PC-3 (cell line): ENCODE results near the gene CRABP1. TPM values are rescaled to one million over a fixed set of nuclear protein-coding genes. Genes with fewer than 3 reads are reported as not detected.

Source experiments
- ATAC-seq: fragments of 200-7000 bp; cut with Tn5 transposase; 2 replicates; pipeline ENCODE4 v1.9.1; 2020; ENCODE audit warnings: mild to moderate bottlenecking, moderate library complexity
- BruUV-seq: library from RNA; stranded (reverse); fragments of 400-500 nt; replicated peaks from 2 replicates; lab custom pipeline; 2021; lab: Mats Ljungman, UMichigan
- CTCF ChIA-PET: fragments of 300-600 bp; sonication (Branson Sonifier 250); formaldehyde crosslinking; loops from one replicate; lab custom pipeline; 2022; ENCODE audit warnings: antibody characterized with exemption; lab: Charles Lee
- POLR2A ChIA-PET: fragments of 300-600 bp; sonication (Branson Sonifier 250); formaldehyde crosslinking; loops from one replicate; lab custom pipeline; 2022; ENCODE audit warnings: antibody characterized with exemption; ENCODE audit not compliant: unreplicated experiment; lab: Charles Lee
- DNase-seq: peaks from one replicate; pipeline ENCODE4 v3.0.0-alpha.2; 2015
- H2AFZ ChIP-seq: fragments of 300-600 bp; sonication (generic); 2 replicates; pipeline ENCODE4 v1.6.0; 2016; ENCODE audit warnings: antibody characterized with exemption, low read length
- H3F3A ChIP-seq: fragments of 300-600 bp; sonication (generic); one replicate; pipeline ENCODE4 v1.6.0; 2017; ENCODE audit warnings: antibody characterized with exemption, low read length, control low read depth, mild to moderate bottlenecking; ENCODE audit not compliant: unreplicated experiment
- H3K27ac ChIP-seq: fragments of 300-600 bp; sonication (generic); 2 replicates; pipeline ENCODE4 v1.5.1; 2016; ENCODE audit warnings: mild to moderate bottlenecking, low read length
- H3K27me3 ChIP-seq: fragments of 300-600 bp; sonication (generic); 2 replicates; pipeline ENCODE4 v1.6.1; 2016; ENCODE audit warnings: low read length, mixed read lengths
- H3K36me3 ChIP-seq: fragments of 300-600 bp; sonication (generic); 2 replicates; pipeline ENCODE4 v1.6.1; 2016; ENCODE audit warnings: low read depth, mixed run types, low read length, mixed read lengths
- H3K4me1 ChIP-seq: fragments of 300-600 bp; sonication (generic); 2 replicates; pipeline ENCODE4 v1.5.1; 2016; ENCODE audit warnings: low read length; ENCODE audit not compliant: insufficient read depth
- H3K4me2 ChIP-seq: fragments of 300-600 bp; sonication (generic); 2 replicates; pipeline ENCODE4 v1.6.0; 2016; ENCODE audit warnings: low read length
- H3K4me3 ChIP-seq: fragments of 300-600 bp; sonication (generic); 2 replicates; pipeline ENCODE4 v1.5.1; 2016; ENCODE audit warnings: mild to moderate bottlenecking, low read length, mixed read lengths
- H3K79me2 ChIP-seq: fragments of 300-600 bp; sonication (generic); 2 replicates; pipeline ENCODE4 v1.6.1; 2017; ENCODE audit warnings: low read length, mixed read lengths
- H3K9ac ChIP-seq: fragments of 300-600 bp; sonication (generic); 2 replicates; pipeline ENCODE4 v1.6.0; 2016; ENCODE audit warnings: mild to moderate bottlenecking, low read length
- H3K9me2 ChIP-seq: fragments of 300-600 bp; sonication (generic); replicated peaks from 2 replicates; pipeline ENCODE4 v1.6.1; 2016; ENCODE audit warnings: mixed run types, low read length, mixed read lengths
- H3K9me3 ChIP-seq: fragments of 300-600 bp; sonication (generic); 2 replicates; pipeline ENCODE4 v1.6.1; 2016; ENCODE audit warnings: low read length, mixed read lengths
- H4K20me1 ChIP-seq: fragments of 300-600 bp; sonication (generic); 2 replicates; pipeline ENCODE4 v1.6.1; 2016; ENCODE audit warnings: low read length, mixed read lengths
- EZH2 ChIP-seq: fragments of 300-600 bp; sonication (generic); IDR thresholded peaks from one replicate; pipeline ENCODE4 v1.6.1; 2017; ENCODE audit warnings: antibody characterized with exemption, mild to moderate bottlenecking, low read length; ENCODE audit not compliant: unreplicated experiment
- EZH2phosphoT487 ChIP-seq: fragments of 300-600 bp; sonication (generic); IDR thresholded peaks from 2 replicates; pipeline ENCODE4 v1.6.1; 2018; ENCODE audit warnings: mild to moderate bottlenecking, antibody characterized with exemption, low read length, borderline replicate concordance
- intact Hi-C: fragments of 100-400 bp; cut with micrococcal nuclease; formaldehyde crosslinking; loops from 2 replicates; pipeline ENCODE4 v1.9.0; 2023
- total RNA-seq: library from RNA; depleted of rRNA; stranded (reverse); fragments of >200 nt; gene quantifications from 2 replicates; pipeline ENCODE4 v1.2.3, GENCODE V29; 2014
- TF ChIP-seq, protein P1 (sequence below): fragments of 300-600 bp; sonication (generic); conservative IDR thresholded peaks from 2 replicates; pipeline ENCODE4 v1.5.1; 2017; ENCODE audit warnings: antibody characterized with exemption, low read depth, mild to moderate bottlenecking, low read length

Gene CRABP1
- total RNA-seq, 1 experiment from 2014 or later = not detected

DNA sequence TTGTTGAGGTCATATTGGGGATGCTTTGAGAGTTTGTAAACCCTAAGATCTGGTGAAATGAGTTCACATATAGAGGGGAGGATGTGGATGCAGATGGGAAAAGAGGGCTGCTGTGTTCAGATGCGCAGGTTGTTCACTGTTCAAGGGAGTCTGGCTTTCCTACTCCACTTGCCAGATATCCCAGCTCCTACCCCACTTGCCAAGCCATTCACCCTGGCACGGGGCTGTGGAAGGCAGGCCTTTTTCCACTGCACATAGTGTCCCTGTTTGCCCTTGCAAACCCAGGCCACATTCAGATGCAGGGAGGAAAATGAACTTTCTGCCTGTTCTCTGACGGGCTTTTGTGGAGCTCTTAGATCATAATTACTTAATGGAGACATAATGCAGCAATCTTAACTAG lies 29.0 kb downstream of the CRABP1 start:
- TF ChIP-seq EZH2 (no peak), EZH2phosphoT487 (no peak)
- TF ChIP-seq, protein P1, sequence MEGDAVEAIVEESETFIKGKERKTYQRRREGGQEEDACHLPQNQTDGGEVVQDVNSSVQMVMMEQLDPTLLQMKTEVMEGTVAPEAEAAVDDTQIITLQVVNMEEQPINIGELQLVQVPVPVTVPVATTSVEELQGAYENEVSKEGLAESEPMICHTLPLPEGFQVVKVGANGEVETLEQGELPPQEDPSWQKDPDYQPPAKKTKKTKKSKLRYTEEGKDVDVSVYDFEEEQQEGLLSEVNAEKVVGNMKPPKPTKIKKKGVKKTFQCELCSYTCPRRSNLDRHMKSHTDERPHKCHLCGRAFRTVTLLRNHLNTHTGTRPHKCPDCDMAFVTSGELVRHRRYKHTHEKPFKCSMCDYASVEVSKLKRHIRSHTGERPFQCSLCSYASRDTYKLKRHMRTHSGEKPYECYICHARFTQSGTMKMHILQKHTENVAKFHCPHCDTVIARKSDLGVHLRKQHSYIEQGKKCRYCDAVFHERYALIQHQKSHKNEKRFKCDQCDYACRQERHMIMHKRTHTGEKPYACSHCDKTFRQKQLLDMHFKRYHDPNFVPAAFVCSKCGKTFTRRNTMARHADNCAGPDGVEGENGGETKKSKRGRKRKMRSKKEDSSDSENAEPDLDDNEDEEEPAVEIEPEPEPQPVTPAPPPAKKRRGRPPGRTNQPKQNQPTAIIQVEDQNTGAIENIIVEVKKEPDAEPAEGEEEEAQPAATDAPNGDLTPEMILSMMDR = no peak
- no TSS peak for BruUV-seq
- intact Hi-C loops = no loop called here
- H3K27me3 ChIP-seq = no peaks in the 10 kb centered on the region
- no peak overlapping the region for H3K9ac ChIP-seq
- ChIA-PET POLR2A (no interaction called here), CTCF (interaction anchor here (0.6 kb wide), 2 partner anchors 161 to 176 kb away, joined by 3 to 4 read pairs; no protein-coding TSS in a partner anchor)
- H3K27ac ChIP-seq = no peak overlapping the region
- H3K36me3 ChIP-seq = no peaks in the 10 kb centered on the region
- no peaks in the 10 kb centered on the region for H3K9me3 ChIP-seq
- H3F3A ChIP-seq = no peaks in the 10 kb centered on the region
- H3K4me1 ChIP-seq = 0 out of 2 replicates have a peak, but pooled peaks cover under 1% of the 10 kb centered on the region
- ATAC-seq = no peak
- no peaks in the 10 kb centered on the region for H3K79me2 ChIP-seq
- no peak overlapping the region for H2AFZ ChIP-seq
- H3K4me3 ChIP-seq = no peak overlapping the region
- DNase-seq = no peak
- H3K4me2 ChIP-seq = no peak overlapping the region
- no peaks in the 10 kb centered on the region for H4K20me1 ChIP-seq
- H3K9me2 ChIP-seq = no peaks in the 10 kb centered on the region

- H3K9me3 ChIP-seq = no peaks in the 10 kb centered on the region
- ChIA-PET CTCF (interaction anchor here (0.6 kb wide), 1 partner anchor 160 kb away, joined by 3 read pairs; no protein-coding TSS in a partner anchor), POLR2A (no interaction called here)
- no peak for TF ChIP-seq EZH2phosphoT487
- TF ChIP-seq, protein P1 = no peak
- no TSS peak for BruUV-seq
- no peak for DNase-seq
- intact Hi-C loops = no loop called here
- ATAC-seq = no peak
- no peak overlapping the region for H3K4me2 ChIP-seq
- H3K79me2 ChIP-seq = no peaks in the 10 kb centered on the region
- H3K9ac ChIP-seq = no peak overlapping the region
- no peaks in the 10 kb centered on the region for H3K27me3 ChIP-seq
- H2AFZ ChIP-seq = no peak overlapping the region
- no peaks in the 10 kb centered on the region for H3F3A ChIP-seq
- peaks cover 9% of the 10 kb centered on the region for H3K4me1 ChIP-seq
- H3K4me3 ChIP-seq = no peak overlapping the region
- H4K20me1 ChIP-seq = no peaks in the 10 kb centered on the region
- H3K27ac ChIP-seq = no peak overlapping the region
- no peaks in the 10 kb centered on the region for H3K9me2 ChIP-seq
- H3K36me3 ChIP-seq = no peaks in the 10 kb centered on the region
Measured at GRCh38 chr15:78370013-78370412, 29.9 kb downstream of the CRABP1 start.

DNA sequence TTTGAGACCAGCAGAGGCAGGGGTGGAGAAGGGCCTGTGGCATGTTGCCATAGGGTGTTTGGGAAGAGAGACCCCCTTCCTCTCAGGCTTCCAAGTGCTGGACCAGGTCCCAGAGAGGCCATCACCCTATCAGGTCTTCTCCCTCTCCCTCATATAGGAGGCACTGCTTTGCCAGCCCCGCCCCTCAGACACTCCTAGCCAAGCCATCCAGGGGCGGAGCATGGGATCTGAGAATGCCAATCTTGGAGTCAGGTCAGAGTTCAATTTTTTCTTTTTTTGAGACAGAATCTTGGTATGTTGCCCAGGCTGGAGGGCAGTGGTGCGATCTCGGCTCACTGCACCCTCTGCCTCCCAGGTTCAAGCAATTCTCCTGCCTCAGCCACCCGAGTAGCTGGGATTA lies 32.7 kb downstream of the CRABP1 start:
- H3K4me1 ChIP-seq = peaks cover 15% of the 10 kb centered on the region
- CTCF ChIA-PET = no interaction called here
- no peak overlapping the region for H3K9ac ChIP-seq
- no peak overlapping the region for H2AFZ ChIP-seq
- H3K9me2 ChIP-seq = no peaks in the 10 kb centered on the region
- H4K20me1 ChIP-seq = no peaks in the 10 kb centered on the region
- POLR2A ChIA-PET = no interaction called here
- no peaks in the 10 kb centered on the region for H3K27me3 ChIP-seq
- peak; percentile 13 for DNase-seq
- H3K4me2 ChIP-seq = no peak overlapping the region
- no peaks in the 10 kb centered on the region for H3F3A ChIP-seq
- ATAC-seq = no peak
- H3K9me3 ChIP-seq = no peaks in the 10 kb centered on the region
- intact Hi-C loops = no loop called here
- TF ChIP-seq, protein P1 = no peak
- no peaks in the 10 kb centered on the region for H3K36me3 ChIP-seq
- H3K27ac ChIP-seq = no peak overlapping the region
- no TSS peak for BruUV-seq
- H3K79me2 ChIP-seq = no peaks in the 10 kb centered on the region
- H3K4me3 ChIP-seq = no peak overlapping the region
